ENCODE results near the gene ARHGAP21.
A peak's percentile ranks its signal among the peaks of the same experiment; 100 is the strongest.

The ARHGAP21 gene

DNA sequence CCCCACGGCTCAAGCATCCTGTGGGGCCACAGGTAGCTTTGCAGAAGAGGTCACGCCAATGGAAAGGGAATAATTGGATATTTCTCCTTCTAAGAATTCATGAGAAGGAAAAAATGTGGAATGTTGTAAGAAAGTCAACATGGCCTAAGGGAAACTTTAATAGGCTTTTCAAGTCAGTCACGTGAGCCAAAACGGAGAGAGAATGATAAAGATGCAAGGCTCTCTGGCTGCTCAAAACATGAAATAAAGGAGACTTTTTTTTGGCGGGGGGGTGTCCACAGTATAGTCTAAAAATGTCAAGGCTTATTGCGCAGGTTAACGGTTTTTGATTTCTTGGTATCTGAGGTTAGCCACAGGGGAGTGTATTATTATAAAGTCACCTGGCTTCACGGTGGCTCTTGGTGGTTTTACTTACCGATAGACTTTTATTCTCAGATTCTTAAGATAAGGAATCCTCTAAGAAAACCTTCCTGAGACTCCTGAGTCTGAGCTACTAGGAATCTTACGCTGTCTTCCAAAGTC is 148.1 kb downstream of the ARHGAP21 start:
- DNase-seq (ENCODE audit: low read depth in 2 of 2) = no peak

- no peak for DNase-seq (ENCODE audit: low read depth in 2 of 2)
These were observed 149.0 kb downstream of the ARHGAP21 start for GRCh38 chr10:24574578-24575155.

GRCh38 chr10:24574161-24574560 is 149.5 kb downstream of the ARHGAP21 start:
- no peak for DNase-seq (ENCODE audit: low read depth in 2 of 2)

GRCh38 chr10:24571870-24572450 is 151.7 kb downstream of the ARHGAP21 start:
- no peak for DNase-seq (ENCODE audit: low read depth in 2 of 2)

GRCh38 chr10:24570658-24571426 is 152.8 kb downstream of the ARHGAP21 start:
- DNase-seq (ENCODE audit: low read depth in 2 of 2) = no peak

DNA sequence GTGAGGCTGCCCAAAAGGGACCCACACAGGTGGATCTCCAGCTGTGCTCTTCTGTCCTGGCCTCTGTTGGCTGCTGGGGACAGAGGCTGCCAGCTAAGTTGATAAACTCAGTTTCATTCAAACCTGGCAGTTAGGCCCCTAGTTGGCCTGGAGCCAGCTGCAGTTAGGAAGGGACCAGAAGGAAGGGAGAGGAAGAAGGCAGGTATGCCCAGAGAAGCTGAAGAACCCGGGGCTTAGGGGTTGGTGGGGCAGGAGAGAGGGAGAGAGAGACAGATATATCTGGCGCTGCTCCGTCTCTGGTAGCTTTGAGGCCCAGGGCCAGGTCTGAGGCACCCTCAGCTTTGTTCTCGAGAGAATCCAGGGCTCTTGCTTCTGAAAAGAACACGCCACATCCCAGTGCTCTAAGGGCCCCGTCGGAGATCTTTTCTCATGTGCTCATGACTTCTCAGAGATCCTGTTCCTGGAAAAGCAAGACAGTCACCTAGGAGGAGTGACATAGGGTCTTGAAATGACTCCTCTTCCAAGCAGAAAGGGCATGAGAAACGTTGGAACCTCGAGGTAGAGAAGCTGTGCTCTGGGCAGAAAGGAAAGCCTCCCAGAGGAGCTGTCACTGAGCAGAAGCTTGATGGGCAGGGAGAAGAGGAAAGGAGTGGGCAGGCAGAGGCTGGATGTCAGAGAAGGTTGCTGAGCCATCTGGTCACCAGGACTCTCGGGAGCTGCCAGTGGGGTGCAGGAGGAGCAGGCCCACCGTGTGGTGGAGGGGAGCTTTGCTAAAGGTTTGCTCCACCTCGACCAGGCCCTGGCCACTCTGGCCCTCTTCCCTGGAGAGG is 153.6 kb downstream of the ARHGAP21 start:
- DNase-seq (ENCODE audit: low read depth in 2 of 2) = no peak

DNA sequence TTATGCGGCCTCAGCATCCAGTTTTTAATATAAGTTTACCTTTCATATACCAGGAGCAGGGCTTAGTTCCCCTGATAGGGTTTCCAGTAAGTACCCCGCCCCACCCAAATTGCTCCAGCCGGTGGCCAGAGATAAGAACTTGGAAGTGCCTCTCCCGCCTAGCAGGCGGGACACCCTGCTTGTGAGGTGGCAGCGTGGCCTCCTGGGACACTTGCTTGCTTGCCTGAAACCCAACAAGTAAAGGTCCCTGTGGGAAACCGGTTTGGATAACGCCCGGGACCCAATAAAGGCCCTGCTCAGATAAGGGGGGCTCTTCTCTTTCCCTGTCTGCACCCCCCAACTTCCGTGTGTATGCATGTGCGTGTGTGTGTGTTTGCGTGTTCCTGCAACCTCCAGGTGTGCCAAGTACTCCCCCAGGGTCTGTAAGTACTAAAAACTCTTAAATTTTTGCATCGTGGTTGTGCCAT is 154.3 kb downstream of the ARHGAP21 start:
- DNase-seq (ENCODE audit: low read depth in 2 of 2) = no peak

GRCh38 chr10:24568042-24568441 is 155.6 kb downstream of the ARHGAP21 start:
- DNase-seq (ENCODE audit: low read depth in 2 of 2) = no peak

DNA sequence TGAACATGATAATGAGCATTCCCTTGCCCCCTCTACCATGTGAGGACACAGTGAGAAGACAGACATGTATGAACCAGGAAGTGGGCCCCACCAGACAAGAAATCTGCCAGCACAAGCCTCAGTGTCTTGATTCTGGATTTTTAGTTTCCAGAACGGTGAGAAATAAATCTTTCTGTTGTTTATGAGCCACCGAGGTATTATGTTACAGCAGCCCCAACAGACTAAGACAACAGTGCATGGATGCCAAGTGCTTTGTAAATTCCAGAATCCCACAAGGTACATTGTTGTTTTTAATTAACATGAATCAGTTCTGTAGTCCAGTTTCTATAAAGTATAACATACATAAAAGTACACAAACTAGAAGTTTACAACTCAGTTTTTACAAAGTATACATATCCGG is 162.2 kb downstream of the ARHGAP21 start:
- DNase-seq (ENCODE audit: low read depth in 2 of 2) = peak in 1 of 2 experiments; percentile 19

GRCh38 chr10:24556750-24557742 is 166.6 kb downstream of the ARHGAP21 start:
- peak; percentile 32 to 44 for DNase-seq (ENCODE audit: low read depth in 2 of 2)

GRCh38 chr10:24556126-24556749 is 167.4 kb downstream of the ARHGAP21 start:
- no peak for DNase-seq (ENCODE audit: low read depth in 2 of 2)

DNA sequence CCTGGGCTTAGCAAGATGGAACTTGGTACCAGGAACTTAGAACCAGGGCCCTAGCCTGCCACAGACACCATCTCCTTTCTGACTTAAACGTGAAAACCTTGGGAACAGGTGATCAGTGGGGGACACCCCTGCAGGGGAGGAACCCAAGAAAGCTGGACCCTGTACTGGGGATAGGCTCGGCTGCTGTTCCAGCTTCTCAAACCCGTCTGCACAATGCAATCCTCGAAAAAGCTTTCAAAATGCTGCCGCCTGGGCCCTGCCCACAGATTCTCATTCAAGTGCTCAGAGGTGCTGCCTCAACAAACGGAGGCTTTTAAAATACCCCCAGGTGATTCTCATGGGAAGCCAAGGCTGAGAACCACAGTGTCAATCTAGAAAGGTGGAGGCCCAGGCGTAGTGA is 169.7 kb downstream of the ARHGAP21 start:
- no peak for DNase-seq (ENCODE audit: low read depth in 2 of 2)

- no peak for DNase-seq (ENCODE audit: low read depth in 2 of 2)
These were observed 170.6 kb downstream of the ARHGAP21 start for GRCh38 chr10:24553051-24553612.

DNA sequence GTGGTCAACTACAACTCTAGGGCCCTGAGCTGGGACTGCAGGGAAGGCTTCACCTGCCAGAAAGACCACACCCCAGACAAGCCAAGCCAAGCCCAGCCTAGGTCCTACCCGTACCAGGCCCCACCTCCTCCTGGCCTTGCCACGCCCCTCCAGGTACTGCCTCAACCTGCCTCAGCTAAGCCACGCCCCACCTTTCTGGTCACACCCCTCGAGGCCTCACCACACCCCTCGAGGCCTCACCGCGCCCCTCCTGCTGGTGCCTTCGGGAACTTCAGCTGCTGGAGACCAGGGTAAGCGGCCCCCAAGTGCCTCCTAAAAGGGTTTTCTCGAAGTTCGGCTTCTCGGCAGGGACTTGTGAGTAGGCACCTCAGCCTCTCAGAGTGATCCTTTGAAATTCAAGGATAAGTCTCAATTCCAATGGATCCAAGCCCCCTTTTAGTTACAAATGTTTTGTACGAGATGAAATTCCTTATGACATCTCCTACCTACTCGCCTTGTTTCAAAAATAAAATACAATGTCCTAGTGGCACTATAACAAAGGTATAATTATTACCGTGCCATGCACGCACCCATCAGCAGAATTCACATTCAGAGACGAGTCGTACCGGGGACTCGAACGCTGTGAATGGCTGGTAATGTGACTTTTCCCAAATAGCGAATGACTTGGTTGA is 171.2 kb downstream of the ARHGAP21 start:
- DNase-seq (ENCODE audit: low read depth in 2 of 2) = no peak

DNA sequence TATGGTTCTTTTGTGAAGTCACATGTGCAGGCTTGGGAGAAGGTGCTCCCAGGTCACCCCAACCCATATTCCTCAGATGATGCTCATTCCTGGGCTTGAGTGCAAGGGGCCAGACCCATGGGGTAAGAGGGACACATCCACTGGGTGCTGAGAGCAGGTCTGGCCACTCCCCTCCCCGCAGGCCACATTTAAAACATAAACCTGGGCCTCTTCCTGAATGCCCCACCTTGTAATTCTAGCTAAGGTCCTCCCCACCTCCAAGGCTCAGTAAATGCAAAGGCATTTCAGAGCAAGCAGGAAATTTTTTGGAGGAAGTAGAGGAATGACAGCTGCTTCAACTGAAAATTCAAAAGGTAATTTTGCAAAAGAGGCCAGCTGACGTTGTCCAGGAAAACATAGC is 172.5 kb downstream of the ARHGAP21 start:
- DNase-seq (ENCODE audit: low read depth in 2 of 2) = no peak

GRCh38 chr10:24550680-24551079 is 173.0 kb downstream of the ARHGAP21 start:
- no peak for DNase-seq (ENCODE audit: low read depth in 2 of 2)

DNA sequence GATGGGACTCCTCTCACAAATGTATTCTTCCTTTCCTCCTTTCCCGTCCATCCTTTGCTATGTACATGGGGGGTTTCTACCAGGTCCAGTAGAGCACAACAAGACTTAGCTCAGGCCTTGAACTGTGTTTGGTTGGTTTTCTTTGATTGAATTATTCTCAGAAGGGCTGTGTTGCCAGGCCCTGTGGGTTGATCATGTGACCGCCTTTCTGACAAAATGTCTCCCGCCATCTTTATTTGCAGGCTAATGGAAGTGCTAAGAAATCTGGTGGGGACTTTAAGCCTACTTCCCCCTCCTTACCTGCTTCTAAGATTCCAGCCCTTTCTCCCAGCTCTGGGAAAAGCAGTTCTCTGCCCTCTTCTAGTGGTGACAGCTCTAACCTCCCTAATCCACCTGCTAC is 178.1 kb downstream of the ARHGAP21 start:
- DNase-seq (ENCODE audit: low read depth in 2 of 2) = no peak

GRCh38 chr10:24544776-24545175 is 178.9 kb downstream of the ARHGAP21 start:
- no peak for DNase-seq (ENCODE audit: low read depth in 2 of 2)

Measured in fibroblast of skin of left quadriceps (primary cell).